HuH-7 (cell line): ENCODE data around the gene C5orf58.

ENCODE experiments used
- DNase-seq: peaks from one replicate; pipeline ENCODE4 v3.0.0; 2011; ENCODE audit warnings: low spot score

C5orf58 gene, protein sequence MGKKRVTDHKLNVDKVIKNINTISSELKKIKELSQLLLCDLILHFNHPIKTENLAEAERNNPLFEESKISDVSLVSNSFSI

DNA sequence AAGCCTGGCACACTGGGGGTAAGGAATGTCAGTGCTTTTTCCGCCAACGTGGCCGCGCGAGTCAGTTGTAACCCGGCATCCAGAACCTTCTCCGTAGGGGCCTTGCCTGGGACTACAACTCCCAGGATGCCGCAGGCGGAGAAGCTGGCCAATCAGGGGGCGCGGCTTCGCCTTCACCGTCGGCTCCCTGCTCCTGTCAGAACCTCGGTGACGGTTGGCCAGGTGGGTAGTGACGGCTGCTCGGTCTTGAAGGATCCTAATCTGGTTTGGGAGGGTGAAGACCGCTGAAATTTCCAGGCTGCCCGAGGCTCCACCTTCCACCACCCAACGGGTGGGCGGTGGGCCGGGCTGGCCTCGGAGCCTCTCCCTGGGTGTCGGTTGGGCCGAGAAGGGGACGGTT lies at the start of gene C5orf58:
C5orf58 (plus strand) TSS at position 200 of the 400 bp plus-strand sequence. CDS start 1,992 bp downstream, outside the sequence.
- no peak for DNase-seq

DNA sequence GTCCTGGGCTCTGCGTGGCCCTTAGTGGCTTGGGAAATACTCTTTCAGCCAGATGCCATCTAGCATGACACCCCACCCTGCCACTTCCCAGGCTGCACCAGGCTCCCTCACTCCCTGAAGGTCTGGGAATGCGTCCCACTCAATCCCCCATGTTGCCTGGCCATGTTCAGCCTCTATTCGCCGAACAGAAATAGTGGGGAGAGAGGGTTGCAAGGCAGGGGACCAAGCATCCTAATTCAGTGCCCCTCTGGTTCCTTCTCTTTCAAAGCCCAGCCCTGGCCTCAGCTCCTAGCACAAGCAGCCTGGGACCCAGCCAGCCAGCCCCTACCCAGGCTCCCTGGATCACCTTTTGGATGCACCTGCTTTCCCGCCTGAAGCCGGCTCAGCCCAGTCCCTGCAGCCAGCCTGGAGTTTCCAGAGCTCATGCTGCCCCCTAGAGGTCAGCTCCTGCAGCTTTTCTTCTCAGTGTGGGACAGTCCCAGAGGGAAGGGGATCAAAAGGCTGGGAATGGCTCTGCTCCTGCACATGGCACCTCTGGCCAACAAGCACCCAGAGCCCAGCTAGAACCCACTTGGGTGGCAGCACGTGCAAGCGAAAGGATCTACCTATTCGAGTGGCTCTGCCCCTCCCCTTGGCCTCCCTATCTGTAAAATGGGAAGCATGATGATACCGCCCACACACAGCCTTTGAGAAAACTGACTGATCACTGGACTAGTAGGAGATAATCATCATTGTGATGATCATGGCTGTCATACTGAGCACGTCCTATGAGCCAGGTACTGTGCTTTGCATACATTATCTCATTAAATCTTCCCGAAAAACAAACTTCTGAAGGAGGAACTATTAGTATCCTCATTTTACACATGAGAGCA lies 48.7 kb upstream of the C5orf58 start:
- DNase-seq = peak; percentile 57

GRCh38 chr5:170184737-170185136 lies 48.0 kb upstream of the C5orf58 start:
- DNase-seq = no peak

DNA sequence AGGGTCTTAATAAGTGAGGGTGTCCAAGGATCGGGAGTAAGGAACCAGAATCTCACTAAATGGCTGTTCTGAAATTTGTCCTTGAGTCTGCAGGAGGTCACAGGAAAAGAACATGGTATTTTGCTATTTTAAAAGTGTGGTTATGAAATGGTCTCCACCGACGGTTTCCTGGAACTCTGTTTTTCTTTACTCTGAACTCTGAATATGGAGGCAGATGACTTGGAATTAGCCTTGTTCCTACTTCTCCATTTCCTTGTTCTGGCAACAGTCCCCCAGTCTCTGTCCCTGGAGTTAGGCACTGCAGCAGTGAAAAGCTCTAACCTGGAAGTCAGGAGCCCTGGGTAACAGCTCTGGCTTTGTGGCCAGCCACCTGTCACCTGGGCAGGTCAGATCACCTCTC lies 46.6 kb upstream of the C5orf58 start:
- no peak for DNase-seq

- DNase-seq = no peak
Measured at GRCh38 chr5:170186856-170187255, 45.9 kb upstream of the C5orf58 start.

DNA sequence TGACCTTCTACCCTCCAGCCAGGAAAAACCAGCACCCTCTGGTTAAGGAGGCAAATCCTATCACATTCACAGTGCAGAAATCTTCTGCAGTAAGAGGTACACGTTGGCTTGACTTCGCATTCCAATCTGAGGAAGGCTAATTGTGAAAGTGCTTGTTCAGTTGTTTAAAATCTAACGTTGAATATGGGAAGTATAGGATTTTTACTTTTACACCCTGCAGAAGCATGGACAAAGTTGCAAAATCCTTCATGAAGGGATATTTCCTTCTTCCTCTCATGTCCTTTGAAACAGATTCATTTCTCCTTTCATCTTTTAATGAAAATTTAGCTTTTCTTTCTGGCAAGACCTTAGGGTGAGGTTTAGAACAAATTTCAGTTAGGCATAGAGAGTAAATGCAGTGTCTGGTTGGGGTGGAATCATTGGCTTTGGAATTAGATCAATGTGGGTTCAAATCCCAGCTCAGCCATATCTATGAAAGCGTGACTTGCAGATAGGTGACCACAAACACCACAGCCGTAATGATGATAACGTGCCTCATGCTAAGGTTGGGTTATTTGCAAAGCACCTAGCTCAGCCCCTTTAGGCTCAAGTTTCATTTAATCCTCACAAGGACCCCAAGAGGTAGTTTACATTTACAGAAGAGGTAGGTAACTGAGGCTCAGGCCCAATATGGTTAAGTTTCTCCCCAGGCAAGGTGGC lies 42.2 kb upstream of the C5orf58 start:
- no peak for DNase-seq

- DNase-seq = no peak
Measured at GRCh38 chr5:170192829-170193228, 40.0 kb upstream of the C5orf58 start.

- DNase-seq = no peak
Measured at GRCh38 chr5:170195961-170196360, 36.8 kb upstream of the C5orf58 start.

GRCh38 chr5:170200876-170201275 lies 31.9 kb upstream of the C5orf58 start:
- no peak for DNase-seq

GRCh38 chr5:170201311-170201710 lies 31.5 kb upstream of the C5orf58 start:
- DNase-seq = no peak

GRCh38 chr5:170202117-170202516 lies 30.7 kb upstream of the C5orf58 start:
- no peak for DNase-seq

DNA sequence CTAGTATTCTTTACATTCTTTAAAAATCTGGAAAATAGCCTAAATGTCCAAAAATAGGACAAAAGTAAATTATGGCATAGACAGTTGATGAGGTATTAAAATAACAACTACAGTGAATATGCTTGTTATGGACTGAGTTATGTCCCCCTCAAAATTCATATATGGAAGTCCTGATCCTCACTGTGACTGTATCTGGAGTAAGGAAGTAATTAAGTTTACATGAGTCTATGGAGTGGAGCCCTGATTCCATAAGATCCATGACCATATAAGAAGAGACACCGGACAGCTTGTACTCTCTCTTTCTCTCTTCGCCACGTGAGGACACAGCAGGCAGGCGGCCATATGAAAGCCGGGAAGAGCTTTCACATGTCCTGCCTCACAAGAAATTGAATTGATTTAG lies 28.6 kb upstream of the C5orf58 start:
- DNase-seq = no peak

DNA sequence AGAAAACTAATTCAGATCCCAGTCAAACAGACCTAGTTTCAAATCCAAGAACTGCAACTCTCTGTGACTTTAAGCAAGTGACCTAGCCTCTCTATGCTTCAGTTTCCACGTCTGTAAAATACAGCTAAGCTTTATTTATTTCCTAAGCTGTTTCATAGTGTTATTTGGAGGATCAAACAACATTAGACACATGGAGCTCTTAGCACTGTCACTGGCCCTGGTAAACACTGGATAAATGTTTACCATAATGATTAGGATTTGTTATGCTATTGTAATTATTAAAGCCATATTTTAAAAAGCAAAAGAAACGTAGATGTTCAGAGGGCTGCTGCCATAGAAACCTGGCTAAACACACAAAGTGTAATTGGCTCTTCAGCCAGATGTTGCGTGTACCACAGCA lies 26.6 kb upstream of the C5orf58 start:
- no peak for DNase-seq

DNA sequence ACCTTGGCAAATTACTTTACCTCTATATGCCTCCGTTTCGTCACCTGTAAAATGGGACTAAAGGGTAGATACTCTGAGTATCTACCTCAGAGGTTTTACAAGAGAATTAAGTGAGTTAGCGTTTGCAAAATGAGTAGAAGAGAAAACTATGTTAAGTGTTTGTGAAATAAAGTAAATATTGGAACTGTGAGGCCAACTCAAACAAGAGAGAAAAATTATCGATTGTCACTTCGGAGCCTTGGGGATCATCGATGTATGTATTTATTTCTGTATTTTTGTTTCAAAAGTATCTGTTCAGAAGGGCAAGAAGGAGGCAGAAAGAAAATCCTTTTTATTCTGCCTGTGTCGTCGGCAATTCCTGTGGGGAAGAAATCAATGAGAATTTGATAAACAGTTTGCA lies 25.8 kb upstream of the C5orf58 start:
- no peak for DNase-seq

- DNase-seq = no peak
Measured at GRCh38 chr5:170211575-170212334, 21.0 kb upstream of the C5orf58 start.

GRCh38 chr5:170216257-170216864 lies 16.4 kb upstream of the C5orf58 start:
- DNase-seq = no peak

- DNase-seq = no peak
Measured at GRCh38 chr5:170217831-170218230, 15.0 kb upstream of the C5orf58 start.

- no peak for DNase-seq
Measured at GRCh38 chr5:170218726-170219125, 14.1 kb upstream of the C5orf58 start.

- no peak for DNase-seq
Measured at GRCh38 chr5:170219615-170220014, 13.2 kb upstream of the C5orf58 start.

- no peak for DNase-seq
Measured at GRCh38 chr5:170220191-170220590, 12.6 kb upstream of the C5orf58 start.

- no peak for DNase-seq
Measured at GRCh38 chr5:170221327-170221741, 11.5 kb upstream of the C5orf58 start.

GRCh38 chr5:170223360-170223759 lies 9.4 kb upstream of the C5orf58 start:
- no peak for DNase-seq
